GM18517 (cell line): ENCODE results near the gene KISS1R.

Source experiments
- ATAC-seq: cut with Tn5 transposase; IDR thresholded peaks from one replicate; pipeline ENCODE4 v1.9.1; 2021; ENCODE audit warnings: mild to moderate bottlenecking, moderate library complexity; ENCODE audit not compliant: unreplicated experiment

Gene KISS1R

DNA sequence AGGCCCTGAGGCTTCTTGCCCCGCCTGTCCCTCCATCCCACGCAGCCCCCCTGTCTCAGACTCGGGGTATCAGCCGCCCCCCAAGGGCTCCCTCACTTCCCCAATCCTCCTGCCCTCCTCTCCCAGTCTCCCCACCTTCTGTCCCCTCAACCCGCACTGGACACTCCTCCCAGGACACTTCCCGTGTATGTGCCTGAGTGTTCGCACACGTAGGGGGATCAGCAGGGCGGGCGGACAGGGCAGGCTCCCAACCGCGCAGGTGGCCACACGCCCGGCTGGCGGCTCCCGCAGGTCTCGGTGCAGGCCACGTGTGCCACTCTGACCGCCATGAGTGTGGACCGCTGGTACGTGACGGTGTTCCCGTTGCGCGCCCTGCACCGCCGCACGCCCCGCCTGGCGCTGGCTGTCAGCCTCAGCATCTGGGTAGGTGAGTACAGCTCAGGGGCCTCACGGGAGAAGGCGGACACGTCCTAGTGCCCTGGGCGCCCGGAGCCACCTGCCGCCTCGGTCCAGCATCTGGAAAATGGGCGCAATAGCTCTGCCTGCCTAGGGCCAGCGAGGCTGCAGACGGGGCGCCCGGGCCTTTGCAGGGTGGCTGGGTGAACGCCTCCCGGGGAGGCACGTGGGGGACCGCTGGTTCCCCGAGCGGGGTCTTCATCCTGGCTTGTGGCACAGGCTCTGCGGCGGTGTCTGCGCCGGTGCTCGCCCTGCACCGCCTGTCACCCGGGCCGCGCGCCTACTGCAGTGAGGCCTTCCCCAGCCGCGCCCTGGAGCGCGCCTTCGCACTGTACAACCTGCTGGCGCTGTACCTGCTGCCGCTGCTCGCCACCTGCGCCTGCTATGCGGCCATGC lies 2.3 kb downstream of the KISS1R start:
- ATAC-seq: no peak

DNA sequence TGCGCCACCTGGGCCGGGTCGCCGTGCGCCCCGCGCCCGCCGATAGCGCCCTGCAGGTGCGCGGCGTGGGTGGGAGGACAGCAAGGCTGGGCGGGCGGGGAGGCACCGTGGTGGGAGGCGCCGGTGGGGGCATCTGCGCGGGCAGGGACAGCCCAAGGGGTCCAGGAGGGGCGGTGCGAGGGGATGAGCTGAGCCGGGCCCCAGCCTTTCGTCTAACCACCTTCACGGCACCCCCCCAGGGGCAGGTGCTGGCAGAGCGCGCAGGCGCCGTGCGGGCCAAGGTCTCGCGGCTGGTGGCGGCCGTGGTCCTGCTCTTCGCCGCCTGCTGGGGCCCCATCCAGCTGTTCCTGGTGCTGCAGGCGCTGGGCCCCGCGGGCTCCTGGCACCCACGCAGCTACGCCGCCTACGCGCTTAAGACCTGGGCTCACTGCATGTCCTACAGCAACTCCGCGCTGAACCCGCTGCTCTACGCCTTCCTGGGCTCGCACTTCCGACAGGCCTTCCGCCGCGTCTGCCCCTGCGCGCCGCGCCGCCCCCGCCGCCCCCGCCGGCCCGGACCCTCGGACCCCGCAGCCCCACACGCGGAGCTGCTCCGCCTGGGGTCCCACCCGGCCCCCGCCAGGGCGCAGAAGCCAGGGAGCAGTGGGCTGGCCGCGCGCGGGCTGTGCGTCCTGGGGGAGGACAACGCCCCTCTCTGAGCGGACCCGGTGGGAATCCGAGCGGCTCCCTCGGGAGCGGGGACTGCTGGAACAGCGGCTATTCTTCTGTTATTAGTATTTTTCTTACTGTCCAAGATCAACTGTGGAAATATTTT lies 3.1 kb downstream of the KISS1R start:
- no peak for ATAC-seq

DNA sequence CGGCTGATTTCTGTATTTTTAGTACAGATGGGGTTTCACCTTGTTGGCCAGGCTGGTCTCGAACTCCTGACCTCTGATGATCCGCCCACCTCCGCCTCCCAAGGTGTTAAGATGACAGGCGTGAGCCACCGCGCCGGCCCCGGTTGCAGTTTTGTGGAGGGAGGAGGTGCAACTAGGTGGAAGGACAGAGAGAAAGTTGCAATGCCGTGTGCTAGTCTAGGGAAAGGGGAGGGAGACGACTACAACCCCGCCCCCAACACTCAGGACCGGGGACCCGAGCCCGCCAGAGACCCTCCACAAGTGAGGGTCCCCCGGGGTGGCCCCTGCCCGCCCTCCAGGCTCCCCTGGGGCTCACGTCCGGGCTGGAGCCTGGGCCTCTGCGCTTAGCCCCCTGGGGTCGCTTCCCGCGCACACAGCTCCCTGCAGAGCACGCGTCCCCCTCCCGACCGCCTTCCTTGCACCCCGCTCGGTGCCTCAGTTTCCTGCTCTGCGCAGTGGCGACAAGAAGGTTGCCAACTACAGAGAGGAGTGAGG lies 7.5 kb downstream of the KISS1R start:
- no peak for ATAC-seq

DNA sequence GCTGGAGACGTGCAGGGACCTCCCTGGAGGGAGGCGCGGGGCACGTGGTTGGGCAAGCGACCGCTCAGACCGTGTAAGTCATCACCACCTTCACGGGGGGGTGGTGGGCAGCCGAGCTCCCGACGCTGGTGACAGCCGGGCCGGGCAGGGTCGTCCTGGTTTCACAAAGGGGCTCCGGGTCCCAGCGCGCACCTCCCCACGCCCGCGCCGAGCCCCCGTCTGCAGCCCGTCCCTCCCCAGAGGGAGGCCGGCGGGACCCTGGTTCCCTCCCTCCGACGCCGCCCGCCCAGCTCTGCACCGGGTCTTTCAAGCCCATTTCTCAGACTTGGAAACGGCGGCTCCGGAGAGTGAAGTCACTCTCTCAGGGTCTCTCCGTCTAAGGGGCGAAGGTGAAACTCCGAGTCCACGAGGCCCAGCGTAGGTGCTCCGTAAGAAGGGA lies 8.0 kb downstream of the KISS1R start:
- ATAC-seq: peak; percentile 41

DNA sequence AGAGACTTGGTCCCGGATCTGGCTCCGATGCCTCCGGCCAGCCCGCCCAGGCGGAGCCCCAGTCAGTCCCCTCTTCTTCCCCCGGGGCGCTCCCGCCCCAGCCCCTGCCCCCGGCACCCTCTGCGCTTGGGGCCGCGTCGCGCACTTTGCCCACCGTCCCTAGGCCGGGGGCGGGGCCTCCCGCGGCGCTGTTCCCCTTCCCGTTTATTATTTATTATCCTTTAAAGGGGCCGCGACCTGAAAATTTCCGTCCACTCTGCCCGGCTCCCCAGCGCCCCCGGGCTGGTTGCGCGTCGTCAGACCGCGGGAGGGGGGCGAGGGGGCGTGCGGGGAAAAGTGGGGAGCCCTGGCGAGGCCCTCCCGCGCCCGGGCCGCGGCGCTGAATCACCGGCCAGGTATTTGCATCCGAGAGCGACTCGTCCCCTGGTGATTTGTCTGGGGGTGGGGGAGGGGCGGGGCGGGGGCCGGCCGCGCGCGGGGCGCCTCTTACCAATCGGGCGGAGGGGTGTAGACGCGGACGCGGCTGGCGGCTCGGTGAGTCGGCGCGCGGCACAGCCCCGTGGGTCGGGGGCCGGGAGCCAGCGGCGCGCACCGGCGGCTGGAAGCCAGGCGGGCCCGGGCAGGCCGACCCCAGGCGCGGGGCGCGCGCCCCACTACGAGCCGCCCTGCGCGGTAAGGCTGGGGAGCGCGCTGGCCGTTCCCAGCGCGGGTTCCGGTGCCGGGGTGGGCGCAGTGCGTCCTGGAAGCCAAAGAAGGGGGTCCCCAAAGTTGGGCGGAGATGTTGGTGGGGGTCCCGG lies 8.6 kb downstream of the KISS1R start, which contains the start of gene ARID3A:
Gene ARID3A, plus strand, starts transcription at position 510 of the 797 bp plus-strand sequence. CDS start 3,494 bp downstream, outside the sequence.
- peak; percentile 54 for ATAC-seq

DNA sequence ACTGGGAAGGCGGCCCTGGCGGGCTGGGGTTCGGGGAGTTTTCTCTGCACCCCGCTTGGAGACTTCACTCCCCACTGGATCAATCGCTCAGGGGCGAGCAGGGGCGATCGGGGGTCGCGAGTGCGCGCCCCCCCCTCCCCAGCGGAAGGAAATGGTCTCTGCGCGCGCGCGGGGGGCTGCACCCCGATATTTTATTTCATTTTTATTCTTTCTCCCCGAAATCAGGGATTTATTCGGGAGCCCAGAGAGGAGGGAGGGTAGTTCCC lies 9.1 kb downstream of the KISS1R start:
- no peak for ATAC-seq

DNA sequence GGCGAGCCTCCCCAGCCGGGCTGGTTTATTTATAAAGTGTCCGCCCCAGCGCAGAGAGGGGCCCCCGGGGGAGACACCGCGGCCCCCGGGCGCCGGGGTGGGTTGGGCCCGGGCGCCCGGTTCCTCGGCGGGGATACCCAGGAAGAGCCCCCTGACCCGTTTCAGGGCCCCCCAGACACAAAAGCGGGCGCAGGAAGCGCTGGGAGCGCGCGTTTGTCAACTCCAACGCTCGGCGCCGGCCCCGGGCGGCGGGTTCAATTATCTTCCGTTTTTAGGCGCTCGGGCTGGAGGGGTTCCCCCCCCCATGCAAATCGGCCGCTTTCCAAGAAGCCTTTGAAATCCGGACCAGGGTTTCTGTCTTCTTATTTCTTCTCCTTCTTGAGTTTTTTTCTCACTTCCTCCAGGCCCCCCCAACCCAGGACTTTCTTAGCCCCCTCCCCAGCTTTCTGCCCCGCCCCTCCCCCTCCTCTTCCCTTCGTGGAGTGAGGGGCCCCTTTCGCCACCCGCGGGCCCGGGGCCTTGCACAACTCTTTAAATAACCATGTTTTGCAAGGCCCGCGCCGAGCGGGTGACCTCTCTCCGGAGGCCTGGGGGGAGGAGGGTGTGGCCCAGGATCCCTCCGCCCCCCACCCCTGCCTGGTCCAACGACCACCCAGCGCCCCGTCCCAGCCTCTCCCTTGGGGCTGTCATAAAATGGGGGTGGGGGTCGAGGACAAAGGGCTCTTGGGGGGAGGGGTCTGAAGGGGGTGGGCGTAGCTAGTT lies 9.6 kb downstream of the KISS1R start:
- ATAC-seq: no peak

DNA sequence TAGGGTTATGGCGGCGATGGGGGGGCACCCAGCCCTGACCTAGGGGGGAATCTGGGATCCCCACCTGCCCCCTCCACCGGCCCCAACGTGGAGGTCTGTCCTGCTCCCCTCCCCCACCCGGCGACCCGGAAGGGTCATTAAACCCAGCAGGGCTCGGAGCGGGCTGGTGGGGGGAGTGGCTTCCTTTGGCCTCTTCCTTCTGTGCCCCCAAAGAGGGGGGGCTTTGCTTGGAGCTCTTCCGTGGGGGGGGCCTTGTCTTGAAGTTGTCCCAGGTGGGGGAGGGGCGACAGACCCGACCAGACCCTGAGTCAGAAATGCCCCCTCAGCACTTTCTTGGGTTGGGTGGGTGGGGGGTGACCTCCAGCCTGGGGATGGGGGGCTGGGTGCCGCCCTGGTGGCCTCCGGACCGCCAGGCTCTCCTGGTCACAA lies 10.2 kb downstream of the KISS1R start:
- ATAC-seq: no peak

DNA sequence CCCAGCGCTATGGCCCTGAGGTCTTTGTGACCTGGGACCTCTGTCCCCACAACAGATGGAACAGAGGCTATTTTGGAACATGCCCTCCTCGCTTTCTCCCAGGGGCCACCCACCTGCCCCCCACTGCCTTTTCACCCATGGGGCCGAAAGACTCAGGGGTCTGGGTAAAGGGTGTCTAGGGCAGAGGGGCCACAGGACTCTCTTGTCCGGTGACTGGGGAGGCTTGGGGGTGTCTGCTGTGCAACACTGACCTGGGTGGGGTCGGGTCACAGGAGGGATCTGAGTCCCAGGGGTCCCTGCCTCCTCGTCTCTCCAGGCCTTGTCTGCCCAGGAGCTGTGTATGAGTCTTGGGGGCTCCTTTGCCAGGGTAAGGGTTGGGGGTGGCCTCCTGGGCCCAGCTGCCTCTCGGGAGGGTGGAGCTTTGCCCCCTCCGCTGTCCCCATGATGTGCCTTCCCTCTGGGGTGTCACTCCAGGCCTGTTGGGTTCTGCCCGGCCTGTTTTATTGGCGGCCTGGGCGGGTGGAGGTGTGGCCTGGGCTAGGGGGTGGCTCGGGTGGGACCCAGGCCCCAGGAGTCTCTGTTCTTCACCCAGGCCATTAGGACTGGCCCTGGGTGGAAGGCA lies 10.8 kb downstream of the KISS1R start:
- ATAC-seq: no peak

DNA sequence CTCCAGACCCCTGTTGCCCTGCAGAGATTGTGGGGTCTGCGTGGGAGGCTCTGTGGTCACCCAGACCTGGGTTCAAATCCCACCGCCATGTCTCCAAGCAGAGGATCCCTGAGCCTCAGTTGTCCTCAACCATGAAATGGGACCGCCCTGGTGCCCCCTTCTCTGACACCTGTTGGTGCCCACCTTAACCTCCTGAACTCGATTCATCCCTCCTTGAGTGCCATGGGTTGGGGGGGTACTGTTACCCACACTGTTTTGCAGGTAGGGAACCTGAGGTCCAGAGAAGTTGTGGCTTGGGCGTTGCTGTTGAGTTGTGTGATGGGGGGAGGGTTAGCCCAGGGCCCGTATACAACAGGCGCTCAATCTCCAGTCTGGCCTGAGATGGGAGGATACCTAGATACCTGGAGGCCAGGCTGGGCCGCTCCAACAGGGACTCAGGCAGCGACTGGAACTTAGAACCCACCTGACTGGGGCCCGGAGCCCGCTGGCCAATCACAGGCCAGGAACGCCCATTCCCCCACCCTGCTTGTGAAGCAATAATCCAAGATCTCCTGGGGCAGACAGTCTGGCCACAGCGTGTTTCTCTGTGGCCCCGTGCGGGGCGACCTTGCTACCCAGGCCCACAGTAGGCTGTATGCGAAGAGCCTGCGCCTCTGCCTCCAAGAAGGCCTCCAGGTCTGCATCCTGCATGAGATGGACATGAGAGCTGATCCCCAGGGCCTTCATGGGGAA lies 11.5 kb downstream of the KISS1R start:
- no peak for ATAC-seq

DNA sequence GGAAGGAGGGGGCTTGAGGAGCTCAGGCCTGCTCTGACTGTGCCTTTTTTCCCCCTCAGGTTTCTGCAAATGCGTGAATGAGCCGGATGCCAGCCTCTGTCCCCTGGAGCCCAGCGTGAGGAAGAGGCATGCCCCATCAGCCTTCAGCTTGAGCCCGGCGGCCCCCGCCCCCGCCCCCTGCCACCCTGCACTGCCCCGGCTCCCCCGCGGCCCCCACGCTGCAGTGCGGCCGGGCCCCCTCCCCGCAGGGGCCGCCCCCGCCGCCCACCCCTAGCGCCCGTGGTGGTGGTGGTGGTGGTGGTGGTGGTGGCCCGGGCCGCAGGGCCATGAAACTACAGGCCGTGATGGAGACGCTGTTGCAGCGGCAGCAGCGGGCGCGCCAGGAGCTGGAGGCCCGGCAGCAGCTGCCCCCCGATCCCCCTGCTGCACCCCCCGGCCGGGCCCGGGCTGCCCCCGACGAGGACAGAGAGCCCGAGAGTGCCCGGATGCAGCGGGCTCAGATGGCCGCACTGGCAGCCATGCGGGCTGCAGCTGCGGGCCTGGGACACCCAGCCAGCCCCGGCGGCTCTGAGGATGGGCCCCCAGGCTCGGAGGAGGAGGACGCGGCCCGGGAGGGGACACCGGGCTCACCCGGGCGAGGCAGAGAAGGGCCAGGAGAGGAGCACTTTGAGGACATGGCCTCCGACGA lies 12.2 kb downstream of the KISS1R start:
- no peak for ATAC-seq

DNA sequence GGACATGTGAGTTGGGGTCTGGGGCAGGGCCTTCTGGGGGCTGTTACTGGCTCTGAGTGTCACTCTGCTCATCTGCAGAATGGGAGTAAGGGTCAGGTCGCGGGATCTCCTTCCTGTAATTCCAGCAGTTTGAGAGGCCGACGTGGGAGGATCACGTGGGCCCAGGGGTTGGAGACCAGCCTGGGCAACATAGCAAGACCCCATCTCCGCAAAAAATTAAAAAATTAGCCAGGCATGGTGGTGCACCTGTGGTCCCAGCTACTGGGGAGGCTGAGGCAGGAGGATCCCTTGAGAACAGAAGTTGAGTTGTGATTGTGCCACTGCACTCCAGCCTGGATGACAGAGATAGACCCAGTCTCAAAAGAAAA lies 12.7 kb downstream of the KISS1R start:
- ATAC-seq: no peak

DNA sequence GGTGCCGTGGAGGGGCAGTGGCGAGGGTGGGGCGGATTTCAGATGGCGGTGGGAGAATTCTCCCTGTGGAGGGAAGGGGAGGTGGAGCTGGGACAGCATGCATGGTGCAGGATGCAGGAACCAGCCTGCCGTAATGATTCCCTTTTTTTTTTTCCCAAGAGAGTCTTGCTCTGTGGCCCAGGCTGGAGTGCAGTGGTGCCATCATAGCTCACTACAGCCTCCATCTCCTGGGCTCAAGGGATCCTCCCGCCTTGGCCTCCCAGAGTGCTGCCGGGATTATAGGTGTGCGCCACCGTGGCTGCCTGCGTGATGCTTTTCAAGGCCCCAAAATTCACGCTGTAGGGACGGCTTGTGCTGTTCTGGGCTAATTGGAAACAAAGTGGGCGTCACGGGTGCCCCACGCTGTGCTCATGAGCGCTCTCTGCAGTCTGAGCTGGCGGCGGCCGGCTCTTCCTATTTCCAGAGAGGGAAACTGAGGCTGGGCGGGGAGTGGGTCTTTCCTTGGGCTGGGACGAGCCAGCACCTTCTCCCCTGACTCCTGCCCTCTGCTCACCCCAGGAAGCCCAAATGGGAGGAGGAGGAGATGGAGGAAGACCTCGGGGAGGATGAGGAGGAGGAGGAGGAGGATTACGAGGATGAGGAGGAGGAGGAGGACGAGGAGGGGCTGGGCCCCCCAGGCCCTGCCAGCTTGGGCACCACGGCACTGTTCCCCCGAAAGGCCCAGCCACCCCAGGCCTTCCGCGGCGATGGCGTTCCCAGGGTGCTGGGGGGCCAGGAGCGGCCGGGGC lies 14.9 kb downstream of the KISS1R start:
- ATAC-seq: no peak

DNA sequence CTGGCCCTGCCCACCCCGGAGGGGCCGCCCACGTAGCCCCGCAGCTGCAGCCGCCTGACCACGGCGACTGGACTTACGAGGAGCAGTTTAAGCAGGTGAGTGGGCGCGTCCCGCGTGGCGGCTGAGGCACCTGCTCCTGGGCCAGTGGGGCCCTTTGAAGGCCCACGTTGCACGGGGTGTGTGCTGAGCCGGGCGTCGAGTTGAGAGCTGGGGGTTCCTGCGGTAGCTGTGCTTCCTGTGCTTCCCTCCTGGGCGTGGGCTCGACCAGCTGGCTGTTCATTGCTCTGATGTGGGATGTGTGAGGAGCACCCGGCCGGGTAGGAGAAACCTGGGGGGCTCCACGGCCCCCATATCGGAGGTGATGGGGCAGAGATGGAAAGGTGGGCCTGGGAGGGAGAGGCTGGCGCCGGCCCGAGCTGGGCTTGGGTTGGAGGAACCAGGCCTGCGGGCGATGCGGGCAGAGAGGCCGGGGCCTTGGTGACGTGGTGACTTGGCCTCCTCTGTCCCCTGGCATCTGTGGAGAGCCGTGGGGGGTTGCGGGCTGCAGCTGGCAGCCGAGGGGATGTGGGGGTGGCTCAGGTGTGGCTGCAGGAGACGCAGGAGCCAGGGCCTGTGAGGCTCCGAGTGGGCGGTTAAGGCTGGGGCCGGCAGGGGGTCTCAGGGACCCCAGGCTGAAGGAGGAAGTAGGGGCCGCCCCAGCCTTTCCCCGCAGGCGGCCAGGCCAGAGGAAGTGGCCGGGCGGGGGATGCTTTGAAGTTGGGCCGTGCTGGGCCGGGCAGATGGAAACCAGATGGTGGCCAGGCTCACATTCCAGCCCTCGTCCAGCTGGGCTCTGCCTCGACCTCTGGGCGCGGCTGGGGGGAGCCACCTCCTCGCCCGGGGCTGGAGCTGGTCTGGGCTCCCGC lies 15.8 kb downstream of the KISS1R start:
- no peak for ATAC-seq

DNA sequence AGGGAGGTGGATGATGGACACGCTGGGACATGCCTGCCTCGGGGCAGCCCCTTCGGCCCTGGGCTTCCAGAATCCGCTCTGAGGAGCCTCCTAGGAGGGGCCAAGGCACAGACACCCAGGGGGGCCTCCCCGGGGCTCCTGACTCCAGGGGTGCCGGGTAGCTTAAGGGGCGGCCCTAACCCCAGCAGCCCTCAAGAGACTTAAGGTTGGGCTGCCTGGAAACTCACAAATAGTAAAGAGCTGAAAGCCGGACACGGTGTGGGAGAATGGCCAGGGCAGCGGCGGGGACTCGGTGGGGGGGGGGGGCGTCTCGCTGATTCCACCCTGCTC lies 16.4 kb downstream of the KISS1R start:
- ATAC-seq: no peak

DNA sequence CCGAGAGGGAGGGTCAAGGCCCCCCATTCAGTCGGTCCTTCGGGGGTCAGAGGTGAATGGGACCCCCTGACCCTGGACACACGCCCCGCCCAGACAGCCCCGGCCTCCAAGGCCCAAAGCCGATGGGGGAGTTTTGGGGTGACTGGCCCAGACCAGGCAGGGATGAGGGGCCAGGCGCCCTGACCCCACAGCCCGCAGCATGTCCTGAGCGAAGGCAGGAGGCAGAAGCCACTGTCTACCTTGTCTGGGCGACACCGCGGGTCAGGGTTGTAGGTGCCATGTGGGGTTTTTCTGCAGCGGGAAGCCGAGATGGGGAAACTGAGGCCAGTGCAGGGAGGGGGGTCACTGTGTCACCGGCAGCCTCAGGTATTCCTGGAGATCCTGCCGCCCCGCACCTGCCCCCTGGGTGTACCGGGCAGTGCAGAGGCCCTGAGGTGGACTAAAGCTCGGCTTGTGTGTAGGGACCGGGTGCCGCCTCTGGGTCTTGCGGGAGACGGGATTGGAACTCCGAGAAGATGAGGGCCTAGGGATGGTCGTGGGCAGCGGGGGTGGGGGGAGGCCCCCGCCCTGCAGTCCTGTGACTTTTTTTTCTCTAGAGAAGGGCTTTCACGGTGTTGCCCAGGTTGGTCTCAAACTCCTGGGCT lies 17.2 kb downstream of the KISS1R start:
- ATAC-seq: no peak
